Erythroblast (primary cell): ENCODE measurements around the gene CCDC192.

Experiments used
- GATA1 ChIP-seq: IDR thresholded peaks from 2 replicates; pipeline ENCODE4 v1.6.1; 2011; ENCODE audit warnings: low read depth, mild to moderate bottlenecking, control low read depth, low read length, moderate library complexity
- POLR2A ChIP-seq: IDR thresholded peaks from 2 replicates; pipeline ENCODE4 v1.6.1; 2011; ENCODE audit warnings: mild to moderate bottlenecking, low read length

DNA sequence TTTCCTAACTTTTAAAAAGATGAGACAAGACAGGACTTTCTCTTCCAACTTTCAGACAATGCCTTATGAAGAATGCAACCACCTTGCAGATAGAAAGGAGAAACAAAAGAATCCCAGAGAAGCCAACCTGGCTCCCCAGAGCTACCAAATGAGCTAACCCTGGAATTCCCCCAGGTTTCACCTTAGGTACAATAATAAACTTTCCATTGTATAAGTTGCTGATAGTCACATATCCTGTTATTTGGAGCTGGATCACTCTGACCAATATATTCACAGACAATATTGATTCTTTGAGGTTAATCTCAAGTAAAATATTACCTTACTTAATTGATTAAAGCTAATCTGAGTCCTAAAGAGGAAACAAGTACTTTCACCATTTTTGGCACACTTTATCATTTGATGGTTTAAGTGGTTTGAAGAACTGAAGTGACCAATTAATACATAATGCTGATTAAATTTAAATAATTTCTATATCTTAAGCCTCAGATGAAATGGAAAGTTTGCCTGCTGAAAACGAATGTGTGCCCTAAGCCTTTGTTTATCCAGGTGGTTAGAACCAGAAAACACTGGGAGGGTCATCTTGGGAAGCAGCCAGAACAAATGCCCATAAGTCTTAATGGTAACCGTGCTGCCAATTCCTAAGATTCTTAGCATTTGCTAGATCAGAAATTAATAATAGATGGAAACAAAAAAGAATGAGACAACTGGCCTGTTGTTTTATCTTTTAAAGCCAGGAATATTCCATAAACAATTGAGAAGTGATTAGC, 220.8 kb downstream of the CCDC192 start:
- no peak for TF ChIP-seq POLR2A
- no peak for TF ChIP-seq GATA1
